H1 (cell line): Measurements from ENCODE around the gene ATXN7.

Experiments used
- KDM5A ChIP-seq: fragments of 200-600 bp; IDR thresholded peaks from 2 replicates; pipeline ENCODE4 v1.7.1; 2012; ENCODE audit warnings: mild to moderate bottlenecking, low read length, inconsistent platforms, mixed read lengths
- POLR2A ChIP-seq, 2 experiments: IDR thresholded peaks; 1 replicate in 1 of 2; 2 replicates in 1 of 2; pipeline ENCODE4 v1.6.1; 2011; ENCODE audit warnings: low read depth in 2 of 2, low read length in 2 of 2, mild to moderate bottlenecking in 2 of 2; ENCODE audit errors: control extremely low read depth in 1 of 2
- SIN3A ChIP-seq, 2 experiments: IDR thresholded peaks in 1 of 2; conservative IDR thresholded peaks in 1 of 2; 2 replicates each; pipeline ENCODE4 v1.6.1; 2011 to 2012; ENCODE audit warnings: low read length in 2 of 2, improper control_type of control experiment in 1 of 2, low read depth in 1 of 2, mild to moderate bottlenecking in 1 of 2

GRCh38 chr3:63998852-63999754 is 135.4 kb downstream of the ATXN7 start:
- TF ChIP-seq POLR2A (IDR thresholded peaks at IDR 0.05; ENCODE audit: control extremely low read depth in 1 of 2, low read depth in 2 of 2, low read length in 2 of 2) (no peak), SIN3A (conservative IDR thresholded peaks at IDR 0.05 in 1 of 2, IDR thresholded peaks at IDR 0.05 in 1 of 2; ENCODE audit: low read depth in 1 of 2, low read length in 2 of 2) (no peak), KDM5A (no peak)
